ENCODE measurements around the gene PRICKLE2.
A peak's percentile ranks its signal among the peaks of the same experiment; 100 is the strongest.

The PRICKLE2 gene

DNA sequence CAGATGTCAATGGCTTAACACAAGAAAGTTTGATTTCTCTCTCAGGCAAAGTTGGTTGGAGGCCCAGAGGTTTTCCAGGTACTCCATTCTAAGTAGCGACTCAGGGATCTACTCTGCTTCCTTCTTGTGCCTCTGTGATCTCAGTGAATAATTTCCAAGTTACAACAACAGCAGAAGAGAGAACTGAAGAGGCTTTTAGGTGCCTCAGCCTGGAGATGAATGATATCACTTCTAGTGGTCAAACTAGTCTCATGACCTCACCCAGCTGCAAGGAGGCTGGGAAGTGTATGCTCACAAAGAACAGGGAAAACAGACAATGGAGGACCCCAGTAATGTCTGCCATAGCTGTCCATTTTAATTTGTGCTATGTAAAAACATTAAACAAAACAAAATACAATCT lies 4.6 kb upstream of the PRICKLE2 start:
- no peak overlapping the region for H3K4me3 ChIP-seq (ENCODE audit: low read length)
- DNase-seq (ENCODE audit: low read depth): peak; percentile 54
- TF ChIP-seq, protein P1, sequence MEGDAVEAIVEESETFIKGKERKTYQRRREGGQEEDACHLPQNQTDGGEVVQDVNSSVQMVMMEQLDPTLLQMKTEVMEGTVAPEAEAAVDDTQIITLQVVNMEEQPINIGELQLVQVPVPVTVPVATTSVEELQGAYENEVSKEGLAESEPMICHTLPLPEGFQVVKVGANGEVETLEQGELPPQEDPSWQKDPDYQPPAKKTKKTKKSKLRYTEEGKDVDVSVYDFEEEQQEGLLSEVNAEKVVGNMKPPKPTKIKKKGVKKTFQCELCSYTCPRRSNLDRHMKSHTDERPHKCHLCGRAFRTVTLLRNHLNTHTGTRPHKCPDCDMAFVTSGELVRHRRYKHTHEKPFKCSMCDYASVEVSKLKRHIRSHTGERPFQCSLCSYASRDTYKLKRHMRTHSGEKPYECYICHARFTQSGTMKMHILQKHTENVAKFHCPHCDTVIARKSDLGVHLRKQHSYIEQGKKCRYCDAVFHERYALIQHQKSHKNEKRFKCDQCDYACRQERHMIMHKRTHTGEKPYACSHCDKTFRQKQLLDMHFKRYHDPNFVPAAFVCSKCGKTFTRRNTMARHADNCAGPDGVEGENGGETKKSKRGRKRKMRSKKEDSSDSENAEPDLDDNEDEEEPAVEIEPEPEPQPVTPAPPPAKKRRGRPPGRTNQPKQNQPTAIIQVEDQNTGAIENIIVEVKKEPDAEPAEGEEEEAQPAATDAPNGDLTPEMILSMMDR (IDR thresholded peaks at IDR 0.05; ENCODE audit: insufficient read depth, low read depth, low read length, missing control alignments): no peak

- DNase-seq (ENCODE audit: low read depth): no peak
- no peak overlapping the region for H3K4me3 ChIP-seq (ENCODE audit: low read length)
- TF ChIP-seq, protein P1 (IDR thresholded peaks at IDR 0.05; ENCODE audit: insufficient read depth, low read depth, low read length, missing control alignments): no peak
Measured at GRCh38 chr3:64228110-64228509, 2.8 kb upstream of the PRICKLE2 start.

DNA sequence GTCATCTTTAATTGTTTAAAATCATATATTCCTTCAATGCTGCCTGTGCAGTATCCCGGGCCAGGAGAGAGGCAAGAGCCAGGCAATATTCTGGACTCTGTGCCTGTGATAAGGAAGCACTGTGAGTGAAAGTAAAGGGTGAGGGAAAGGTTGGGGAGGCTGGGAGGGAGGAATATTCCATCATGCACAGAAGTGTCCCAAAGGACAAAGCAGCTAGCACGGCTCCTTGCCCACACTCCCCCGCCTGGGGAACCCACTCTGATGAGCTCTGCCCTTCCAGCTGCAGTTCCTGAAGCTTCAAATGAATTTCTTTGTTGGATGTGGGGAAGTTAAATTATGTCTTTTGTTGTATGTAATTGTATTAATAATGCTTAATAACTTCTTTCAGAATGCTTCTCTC lies 1.5 kb upstream of the PRICKLE2 start:
- DNase-seq (ENCODE audit: low read depth): no peak
- H3K4me3 ChIP-seq (ENCODE audit: low read length): no peak overlapping the region
- TF ChIP-seq, protein P1 (IDR thresholded peaks at IDR 0.05; ENCODE audit: insufficient read depth, low read depth, low read length, missing control alignments): no peak

DNA sequence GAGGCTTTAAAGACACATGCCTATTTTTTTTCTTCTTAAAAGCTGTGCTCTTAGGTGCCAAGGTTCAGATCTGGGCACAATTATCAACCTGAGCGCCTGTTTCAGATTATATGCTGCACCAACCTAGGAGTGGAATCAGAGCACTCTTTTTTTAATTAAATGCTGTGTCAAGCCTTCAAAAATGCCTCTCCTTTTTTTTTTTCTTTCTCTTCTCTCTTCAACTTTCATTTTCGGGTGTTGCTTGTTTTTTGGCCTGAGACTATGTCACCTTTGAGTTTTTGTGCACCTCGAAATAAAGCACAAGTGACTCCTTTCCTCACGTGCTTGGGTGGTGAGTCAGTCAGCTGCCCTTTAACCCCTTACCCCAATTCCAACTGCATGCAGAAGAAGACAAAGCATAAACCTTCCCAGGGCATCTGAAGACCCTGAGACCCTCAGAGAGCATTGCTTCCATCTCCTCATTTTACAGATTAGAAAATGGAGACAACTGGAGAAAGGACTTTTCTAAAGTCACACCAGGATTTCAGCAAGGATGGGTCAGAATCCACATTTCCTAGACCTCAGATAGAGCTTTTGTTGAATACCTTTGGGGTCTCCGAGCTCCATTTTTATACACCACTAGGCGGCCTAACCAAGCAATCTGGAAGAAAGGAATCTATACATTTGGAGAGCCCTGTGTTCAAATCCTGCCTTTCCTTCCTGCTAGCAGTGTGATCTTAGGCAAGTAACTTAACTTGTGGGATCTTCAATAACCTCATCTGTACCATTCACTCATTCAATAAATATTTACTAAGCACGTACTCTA lies 631 bp upstream of the PRICKLE2 start:
- TF ChIP-seq, protein P1 (IDR thresholded peaks at IDR 0.05; ENCODE audit: insufficient read depth, low read depth, low read length, missing control alignments): no peak
- no peak overlapping the region for H3K4me3 ChIP-seq (ENCODE audit: low read length)
- no peak for DNase-seq (ENCODE audit: low read depth)

GRCh38 chr3:64223791-64224745 lies 1.2 kb downstream of the PRICKLE2 start:
- DNase-seq (ENCODE audit: low read depth): no peak
- TF ChIP-seq, protein P1 (IDR thresholded peaks at IDR 0.05; ENCODE audit: insufficient read depth, low read depth, low read length, missing control alignments): peak; percentile 15
- no peak overlapping the region for H3K4me3 ChIP-seq (ENCODE audit: low read length)

DNA sequence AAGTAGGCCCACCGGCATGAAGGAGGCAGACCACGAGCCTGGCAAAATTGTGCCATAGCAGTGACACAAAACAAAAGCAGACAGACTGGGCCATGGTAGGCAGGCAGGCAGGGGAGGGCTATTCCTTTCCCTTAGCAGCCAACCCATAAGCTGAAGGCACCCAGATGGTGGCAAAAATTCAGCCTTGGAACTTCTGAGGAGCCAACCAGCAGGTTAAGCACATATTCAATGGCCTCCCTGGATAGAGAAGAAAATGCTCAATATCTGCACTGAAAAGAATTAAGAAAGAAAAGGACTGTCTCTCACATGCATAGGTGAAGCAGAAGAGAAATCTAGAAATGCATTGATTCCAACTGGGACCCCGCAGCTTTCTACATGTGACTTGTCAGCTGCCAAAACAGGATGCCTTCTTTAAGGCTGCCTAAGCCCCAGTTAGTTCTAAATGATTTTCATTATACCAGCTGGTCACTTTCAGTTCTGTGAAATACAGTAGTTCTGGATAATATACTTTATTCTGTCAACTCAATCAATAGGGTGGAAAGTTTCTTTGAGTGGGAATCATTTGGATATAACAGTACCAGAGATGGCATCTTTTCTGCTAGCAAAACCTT lies 2.7 kb downstream of the PRICKLE2 start:
- H3K4me3 ChIP-seq (ENCODE audit: low read length): no peak overlapping the region
- TF ChIP-seq, protein P1 (IDR thresholded peaks at IDR 0.05; ENCODE audit: insufficient read depth, low read depth, low read length, missing control alignments): no peak
- no peak for DNase-seq (ENCODE audit: low read depth)

All from epithelial cell of esophagus (primary cell).